C4-2B (cell line): ENCODE results near the gene TRAP1.

Experiments
- H3K27ac ChIP-seq: fragments of 450-650 bp; 2 replicates; pipeline ENCODE4 v1.5.1; 2017
- ZFX ChIP-seq: fragments of 450-650 bp; IDR thresholded peaks from 2 replicates; pipeline ENCODE4 v1.6.1; 2017
- TF ChIP-seq, protein P1 (sequence below): fragments of 450-650 bp; conservative IDR thresholded peaks from 2 replicates; pipeline ENCODE4 v1.5.1; 2017; ENCODE audit warnings: mild to moderate bottlenecking

Gene TRAP1

DNA sequence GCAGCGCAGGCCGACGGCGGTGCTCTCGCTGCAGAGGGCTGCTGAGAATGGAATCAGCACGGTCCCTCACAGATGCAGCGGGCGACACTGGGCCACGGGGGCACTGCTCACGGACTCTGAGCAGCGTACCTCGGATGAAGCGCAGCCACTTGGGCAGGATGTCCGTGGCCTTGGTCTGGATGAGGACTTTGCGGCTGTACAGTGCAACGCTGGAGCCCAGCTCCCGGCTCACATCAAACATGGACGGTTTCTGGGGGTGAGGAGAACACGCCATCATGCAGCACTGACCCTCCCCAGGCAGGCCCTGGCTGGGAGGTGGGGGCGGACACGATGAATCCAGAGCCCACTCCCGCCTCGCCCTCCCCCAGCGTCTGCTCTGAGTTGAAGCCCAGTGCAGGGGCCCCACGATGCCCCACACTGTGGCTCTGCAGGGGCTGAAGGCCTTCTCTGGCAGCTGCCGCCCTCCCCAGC, 44.7 kb downstream of the TRAP1 start:
- TF ChIP-seq, protein P1, sequence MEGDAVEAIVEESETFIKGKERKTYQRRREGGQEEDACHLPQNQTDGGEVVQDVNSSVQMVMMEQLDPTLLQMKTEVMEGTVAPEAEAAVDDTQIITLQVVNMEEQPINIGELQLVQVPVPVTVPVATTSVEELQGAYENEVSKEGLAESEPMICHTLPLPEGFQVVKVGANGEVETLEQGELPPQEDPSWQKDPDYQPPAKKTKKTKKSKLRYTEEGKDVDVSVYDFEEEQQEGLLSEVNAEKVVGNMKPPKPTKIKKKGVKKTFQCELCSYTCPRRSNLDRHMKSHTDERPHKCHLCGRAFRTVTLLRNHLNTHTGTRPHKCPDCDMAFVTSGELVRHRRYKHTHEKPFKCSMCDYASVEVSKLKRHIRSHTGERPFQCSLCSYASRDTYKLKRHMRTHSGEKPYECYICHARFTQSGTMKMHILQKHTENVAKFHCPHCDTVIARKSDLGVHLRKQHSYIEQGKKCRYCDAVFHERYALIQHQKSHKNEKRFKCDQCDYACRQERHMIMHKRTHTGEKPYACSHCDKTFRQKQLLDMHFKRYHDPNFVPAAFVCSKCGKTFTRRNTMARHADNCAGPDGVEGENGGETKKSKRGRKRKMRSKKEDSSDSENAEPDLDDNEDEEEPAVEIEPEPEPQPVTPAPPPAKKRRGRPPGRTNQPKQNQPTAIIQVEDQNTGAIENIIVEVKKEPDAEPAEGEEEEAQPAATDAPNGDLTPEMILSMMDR: no peak
- no peak for TF ChIP-seq ZFX
- no peak overlapping the region for H3K27ac ChIP-seq

DNA sequence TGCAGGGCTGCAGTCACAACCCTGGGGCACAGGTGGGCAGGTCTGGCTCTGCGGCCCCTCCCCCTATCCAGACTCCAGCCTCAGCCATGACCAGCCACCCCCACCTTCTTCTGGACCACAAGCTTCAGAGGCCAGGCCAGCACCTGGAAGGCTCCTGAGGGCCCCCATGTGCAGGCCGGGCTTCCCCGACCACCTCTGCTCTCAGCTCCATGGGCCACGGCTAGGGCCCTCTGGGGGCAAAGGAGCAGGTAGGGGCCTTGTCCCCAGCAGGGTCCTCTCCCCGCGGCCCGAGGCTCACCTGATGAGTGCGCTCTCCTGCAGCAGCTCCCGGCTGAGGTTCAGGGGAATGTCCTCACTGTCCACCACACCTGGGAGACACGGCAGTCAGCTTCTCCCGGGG, 45.9 kb downstream of the TRAP1 start:
- H3K27ac ChIP-seq: no peak overlapping the region
- TF ChIP-seq, protein P1: no peak
- TF ChIP-seq ZFX: no peak

- no peak overlapping the region for H3K27ac ChIP-seq
- no peak for TF ChIP-seq ZFX
- TF ChIP-seq, protein P1: no peak
Measured at GRCh38 chr16:3670711-3671110, 46.6 kb downstream of the TRAP1 start.

DNA sequence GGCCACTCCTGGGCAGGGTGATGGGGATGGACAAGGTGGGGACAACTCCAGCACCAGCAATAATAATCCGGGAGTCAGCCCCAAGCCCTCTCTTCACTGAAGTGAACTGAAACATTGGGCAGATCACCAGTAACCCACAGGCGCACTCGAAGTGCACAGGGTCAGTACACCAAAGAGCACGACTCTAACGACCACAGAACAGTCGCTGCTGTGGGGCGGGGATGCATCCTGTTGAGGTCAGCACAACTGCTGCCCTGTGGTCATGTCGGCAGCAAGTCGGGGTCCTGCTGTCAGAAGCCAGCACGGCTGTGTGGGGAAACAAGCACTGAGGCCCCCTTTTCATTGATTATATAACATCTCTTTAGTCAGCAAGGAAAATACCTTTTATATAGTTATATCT, 48.2 kb downstream of the TRAP1 start:
- TF ChIP-seq ZFX: no peak
- TF ChIP-seq, protein P1: no peak
- H3K27ac ChIP-seq: no peak overlapping the region

DNA sequence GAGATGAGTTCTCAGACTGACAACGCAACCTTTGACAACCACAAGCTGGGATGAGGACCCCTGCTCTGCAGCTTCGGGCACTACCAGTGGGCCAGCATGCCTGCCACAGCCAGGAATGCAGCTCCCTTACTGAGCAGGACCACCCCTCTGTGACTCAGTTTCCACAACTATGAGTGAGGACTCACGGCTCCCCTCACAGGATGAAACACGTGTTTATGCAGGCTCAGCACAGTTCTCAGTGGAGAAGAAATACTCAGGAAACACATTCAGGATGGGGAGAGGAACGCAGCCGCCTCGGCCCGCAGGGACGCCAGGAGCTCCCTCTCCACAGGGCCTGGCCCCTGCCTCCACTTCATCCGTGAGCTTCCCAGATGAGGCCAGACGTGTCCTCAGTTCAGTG, 48.7 kb downstream of the TRAP1 start:
- TF ChIP-seq ZFX: no peak
- TF ChIP-seq, protein P1: no peak
- no peak overlapping the region for H3K27ac ChIP-seq

- TF ChIP-seq ZFX: no peak
- TF ChIP-seq, protein P1: no peak
- no peak overlapping the region for H3K27ac ChIP-seq
Measured at GRCh38 chr16:3665508-3665907, 51.8 kb downstream of the TRAP1 start.

DNA sequence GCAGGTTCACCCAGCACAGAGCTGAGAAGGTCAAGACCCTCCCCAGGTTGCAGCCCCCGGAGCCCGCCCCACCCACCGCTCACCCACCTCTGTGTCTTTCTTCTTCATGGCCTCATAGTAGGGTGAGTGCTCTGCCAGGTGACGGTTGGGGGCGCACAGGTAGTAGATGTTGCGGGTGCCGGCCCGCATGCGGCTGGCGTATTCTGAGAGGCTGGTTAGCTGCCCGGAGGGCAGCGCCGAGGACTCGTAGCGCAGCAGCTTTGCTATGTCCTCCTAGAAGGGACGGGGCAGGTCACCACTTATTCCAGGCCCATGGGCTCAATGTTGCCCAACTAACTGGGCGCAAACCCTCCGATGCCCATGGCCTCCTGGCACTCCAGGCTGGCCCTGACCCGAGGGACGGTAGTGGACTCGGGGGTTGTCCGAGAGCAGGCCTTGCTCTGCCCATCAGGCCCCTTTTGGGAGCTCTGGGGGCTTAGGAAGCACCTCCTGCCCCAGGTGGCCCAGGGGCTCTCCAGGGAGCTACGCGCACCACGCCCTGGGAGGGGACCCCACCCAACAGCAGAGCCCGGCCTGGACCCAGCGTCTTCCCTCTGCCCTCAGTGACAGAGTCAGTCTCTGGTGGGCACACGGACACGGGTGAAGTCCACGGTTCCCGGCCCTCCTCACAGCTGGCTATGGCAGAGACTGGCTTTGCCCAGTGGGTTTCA, 53.0 kb downstream of the TRAP1 start:
- TF ChIP-seq ZFX: no peak
- TF ChIP-seq, protein P1: no peak
- no peak overlapping the region for H3K27ac ChIP-seq
